Measurements from ENCODE around the gene SPOUT1. TPM values are rescaled to one million over a fixed set of nuclear protein-coding genes. Genes with fewer than 3 reads are reported as not detected.

Gene SPOUT1
- polyA plus RNA-seq, 2 of the 4 experiments (the other 2 are of a cell fraction) = 24.3 to 28.5 TPM

DNA sequence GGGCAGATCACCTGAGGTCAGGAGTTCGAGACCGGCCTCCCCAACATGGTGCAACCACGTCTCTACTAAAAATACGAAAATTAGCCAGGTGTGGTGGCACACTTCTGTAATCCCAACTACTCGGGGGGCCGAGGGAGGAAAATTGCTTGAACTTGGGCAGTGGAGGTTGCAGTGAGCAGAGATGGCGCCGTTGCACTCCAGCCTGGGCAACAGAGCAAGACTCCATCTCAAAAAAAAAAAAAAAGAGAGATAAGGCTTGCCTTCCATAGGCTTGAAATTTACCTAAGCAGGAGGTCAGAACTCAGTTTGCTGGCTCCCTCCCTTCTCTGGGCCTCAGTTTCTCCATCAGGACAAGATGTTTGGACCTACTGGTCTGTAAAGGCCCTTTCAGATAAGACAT is 1.3 kb downstream of the SPOUT1 start:
- H3K4me3 ChIP-seq = peak overlapping the region; percentile 84; the same call in 2 of the 3 replicates
- 97% methylated on average over 8 of the region's 8 CpGs for WGBS (ENCODE audit: missing lambda C conversion rate)
- FAIRE-seq = no peak
- peak overlapping the region in 1 of 2 experiments; percentile 94; a peak in 1 of 6 replicates for H3K27ac ChIP-seq
- H3K9me3 ChIP-seq = no peaks in the 10 kb centered on the region
- peaks cover 5% of the 10 kb centered on the region; the same call in 1 of the 3 replicates for H3K4me1 ChIP-seq
- H3K4me2 ChIP-seq = peak overlapping the region; percentile 80
- no peak for ATAC-seq
- DNase-seq (ENCODE audit: low read depth in 1 of 2, low spot score in 1 of 2) = no peak
- TF ChIP-seq, protein P1, sequence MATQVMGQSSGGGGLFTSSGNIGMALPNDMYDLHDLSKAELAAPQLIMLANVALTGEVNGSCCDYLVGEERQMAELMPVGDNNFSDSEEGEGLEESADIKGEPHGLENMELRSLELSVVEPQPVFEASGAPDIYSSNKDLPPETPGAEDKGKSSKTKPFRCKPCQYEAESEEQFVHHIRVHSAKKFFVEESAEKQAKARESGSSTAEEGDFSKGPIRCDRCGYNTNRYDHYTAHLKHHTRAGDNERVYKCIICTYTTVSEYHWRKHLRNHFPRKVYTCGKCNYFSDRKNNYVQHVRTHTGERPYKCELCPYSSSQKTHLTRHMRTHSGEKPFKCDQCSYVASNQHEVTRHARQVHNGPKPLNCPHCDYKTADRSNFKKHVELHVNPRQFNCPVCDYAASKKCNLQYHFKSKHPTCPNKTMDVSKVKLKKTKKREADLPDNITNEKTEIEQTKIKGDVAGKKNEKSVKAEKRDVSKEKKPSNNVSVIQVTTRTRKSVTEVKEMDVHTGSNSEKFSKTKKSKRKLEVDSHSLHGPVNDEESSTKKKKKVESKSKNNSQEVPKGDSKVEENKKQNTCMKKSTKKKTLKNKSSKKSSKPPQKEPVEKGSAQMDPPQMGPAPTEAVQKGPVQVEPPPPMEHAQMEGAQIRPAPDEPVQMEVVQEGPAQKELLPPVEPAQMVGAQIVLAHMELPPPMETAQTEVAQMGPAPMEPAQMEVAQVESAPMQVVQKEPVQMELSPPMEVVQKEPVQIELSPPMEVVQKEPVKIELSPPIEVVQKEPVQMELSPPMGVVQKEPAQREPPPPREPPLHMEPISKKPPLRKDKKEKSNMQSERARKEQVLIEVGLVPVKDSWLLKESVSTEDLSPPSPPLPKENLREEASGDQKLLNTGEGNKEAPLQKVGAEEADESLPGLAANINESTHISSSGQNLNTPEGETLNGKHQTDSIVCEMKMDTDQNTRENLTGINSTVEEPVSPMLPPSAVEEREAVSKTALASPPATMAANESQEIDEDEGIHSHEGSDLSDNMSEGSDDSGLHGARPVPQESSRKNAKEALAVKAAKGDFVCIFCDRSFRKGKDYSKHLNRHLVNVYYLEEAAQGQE (IDR thresholded peaks at IDR 0.05) = no peak
- TF ChIP-seq, protein P2, sequence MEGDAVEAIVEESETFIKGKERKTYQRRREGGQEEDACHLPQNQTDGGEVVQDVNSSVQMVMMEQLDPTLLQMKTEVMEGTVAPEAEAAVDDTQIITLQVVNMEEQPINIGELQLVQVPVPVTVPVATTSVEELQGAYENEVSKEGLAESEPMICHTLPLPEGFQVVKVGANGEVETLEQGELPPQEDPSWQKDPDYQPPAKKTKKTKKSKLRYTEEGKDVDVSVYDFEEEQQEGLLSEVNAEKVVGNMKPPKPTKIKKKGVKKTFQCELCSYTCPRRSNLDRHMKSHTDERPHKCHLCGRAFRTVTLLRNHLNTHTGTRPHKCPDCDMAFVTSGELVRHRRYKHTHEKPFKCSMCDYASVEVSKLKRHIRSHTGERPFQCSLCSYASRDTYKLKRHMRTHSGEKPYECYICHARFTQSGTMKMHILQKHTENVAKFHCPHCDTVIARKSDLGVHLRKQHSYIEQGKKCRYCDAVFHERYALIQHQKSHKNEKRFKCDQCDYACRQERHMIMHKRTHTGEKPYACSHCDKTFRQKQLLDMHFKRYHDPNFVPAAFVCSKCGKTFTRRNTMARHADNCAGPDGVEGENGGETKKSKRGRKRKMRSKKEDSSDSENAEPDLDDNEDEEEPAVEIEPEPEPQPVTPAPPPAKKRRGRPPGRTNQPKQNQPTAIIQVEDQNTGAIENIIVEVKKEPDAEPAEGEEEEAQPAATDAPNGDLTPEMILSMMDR (IDR thresholded peaks at IDR 0.05) = peak; percentile 12; the same call in 1 of the 3 replicates
- no peak for TF ChIP-seq NPAS2 (CRISPR knock-in tag; IDR thresholded peaks at IDR 0.05; ENCODE audit: borderline replicate concordance)
- POLR2A ChIA-PET = no interaction called here
- CTCF ChIA-PET = interaction anchor here (1.0 to 1.7 kb wide), 4 partner anchors 10 to 99 kb away, joined by 3 to 13 read pairs (median 4); partner anchors contain the start of genes ENDOG, KYAT1 and LRRC8A

DNA sequence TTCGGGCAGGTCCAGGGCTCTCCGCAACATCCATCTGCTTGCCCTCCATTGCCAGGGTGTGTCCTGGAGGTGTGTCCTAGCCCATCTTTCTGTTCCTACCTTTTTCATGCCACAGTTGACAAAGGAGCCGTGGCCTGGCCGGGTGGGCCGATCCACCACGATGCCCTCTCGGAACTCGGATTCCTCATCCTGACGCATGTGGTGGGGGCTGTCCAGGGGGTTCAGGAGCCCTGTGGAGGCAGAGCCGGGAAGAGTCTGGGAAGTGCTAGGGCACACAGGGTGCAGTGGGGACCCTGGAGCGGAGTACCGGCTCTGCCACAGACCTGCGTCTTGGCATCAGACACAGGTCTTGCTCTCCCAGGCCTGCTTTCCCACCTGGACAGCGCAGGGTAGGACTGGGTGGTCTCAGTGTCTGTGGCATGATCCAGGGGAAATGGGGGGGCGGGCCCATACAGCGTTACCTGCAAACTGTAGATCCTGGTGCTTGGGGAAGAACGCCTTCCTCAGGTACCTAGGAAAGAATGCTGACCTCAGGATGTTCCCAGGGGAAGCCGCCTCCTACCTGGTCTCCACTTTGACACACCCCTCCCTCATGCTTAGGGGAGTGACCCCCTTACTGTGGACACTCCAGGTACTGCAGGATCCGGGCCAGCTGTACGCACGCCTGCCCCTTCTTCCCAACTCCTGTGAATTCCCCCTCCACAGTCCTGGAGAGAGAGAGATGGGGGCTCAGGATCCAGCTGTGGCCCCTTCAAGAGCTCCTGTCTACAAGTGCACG is 3.5 kb downstream of the SPOUT1 start:
- no peak overlapping the region for H3K4me3 ChIP-seq
- TF ChIP-seq MAFK (IDR thresholded peaks at IDR 0.05; ENCODE audit: partially characterized antibody) (peak; percentile 68), POLR2AphosphoS2 (conservative IDR thresholded peaks at IDR 0.05; ENCODE audit: low read length) (no peak)
- peaks cover 5% of the 10 kb centered on the region; the same call in 1 of the 3 replicates for H3K4me1 ChIP-seq
- peak; percentile 35 to 50; a peak in 4 of 6 replicates for ATAC-seq
- H3K9me3 ChIP-seq = no peaks in the 10 kb centered on the region
- no peak overlapping the region for H3K4me2 ChIP-seq
- POLR2A ChIA-PET = interaction anchor here (1.4 kb wide), 1 partner anchor 8 kb away, joined by 3 read pairs; the partner anchor contains the start of gene ENDOG
- FAIRE-seq = no peak
- no peak overlapping the region for H3K27ac ChIP-seq
- CTCF ChIA-PET = interaction anchor here (1.3 kb wide), 1 partner anchor 12 kb away, joined by 6 read pairs; no protein-coding TSS in a partner anchor
- whole genome bisulfite sequencing (ENCODE audit: missing lambda C conversion rate) = 93% methylated on average over 21 of the region's 22 CpGs
- peak; percentile 46 to 63 for DNase-seq (ENCODE audit: low read depth in 1 of 2, low spot score in 1 of 2)

DNA sequence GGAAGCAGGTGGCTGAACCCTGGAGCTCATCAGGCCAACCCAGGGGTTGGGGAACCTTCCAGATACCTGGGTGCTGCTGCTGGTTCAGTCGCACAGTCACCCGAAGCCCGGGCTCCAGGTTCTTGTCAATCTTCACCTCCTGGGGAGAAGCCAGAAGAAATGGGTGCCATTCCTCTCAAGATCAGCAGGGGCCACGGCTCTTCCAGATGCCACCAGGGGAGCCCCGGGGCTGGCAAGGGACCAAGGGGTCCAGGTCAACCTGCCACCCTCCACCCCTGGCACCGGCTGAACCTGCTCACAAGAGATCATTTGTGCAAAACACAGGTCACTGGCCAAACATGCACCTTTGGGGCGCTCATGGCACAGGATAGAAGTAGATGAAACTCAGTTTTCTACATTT is 4.7 kb downstream of the SPOUT1 start:
- DNase-seq (ENCODE audit: low read depth in 1 of 2, low spot score in 1 of 2) (no peak), FAIRE-seq (no peak), ATAC-seq (no peak)
- Histone ChIP-seq H3K4me3 (no peak overlapping the region), H3K27ac (no peak overlapping the region), H3K4me2 (no peak overlapping the region), H3K4me1 (peaks cover 5% of the 10 kb centered on the region; the same call in 2 of the 3 replicates), H3K9me3 (no peaks in the 10 kb centered on the region)
- POLR2A ChIA-PET = no interaction called here
- CTCF ChIA-PET = interaction anchor here (0.6 to 1.2 kb wide), 4 partner anchors 21 to 357 kb away, joined by 3 to 7 read pairs (median 4); no protein-coding TSS in a partner anchor
- TF ChIP-seq EP300 (IDR thresholded peaks at IDR 0.05) (no peak), TFCP2L1 (CRISPR knock-in tag; IDR thresholded peaks at IDR 0.05) (no peak), ZNF302 (CRISPR knock-in tag; IDR thresholded peaks at IDR 0.05) (no peak), HDAC2 (IDR thresholded peaks at IDR 0.05) (no peak), ZSCAN20 (CRISPR knock-in tag; IDR thresholded peaks at IDR 0.05) (no peak), MAFK (IDR thresholded peaks at IDR 0.05; ENCODE audit: partially characterized antibody) (no peak), HOXA7 (CRISPR knock-in tag; IDR thresholded peaks at IDR 0.05) (no peak), EHMT2 (IDR thresholded peaks at IDR 0.05; ENCODE audit: low read depth) (no peak), MAZ (IDR thresholded peaks at IDR 0.05; ENCODE audit: borderline replicate concordance, low read depth, low read length) (no peak), NPAS2 (CRISPR knock-in tag; IDR thresholded peaks at IDR 0.05; ENCODE audit: borderline replicate concordance) (no peak), CHD2 (IDR thresholded peaks at IDR 0.05; ENCODE audit: low read length, partially characterized antibody) (no peak), NFE2L2 (conservative IDR thresholded peaks at IDR 0.05; ENCODE audit: low read length) (no peak), HOXB5 (CRISPR knock-in tag; IDR thresholded peaks at IDR 0.05) (no peak)
- TF ChIP-seq, protein P2 (IDR thresholded peaks at IDR 0.05) = no peak
- TF ChIP-seq, protein P1 (IDR thresholded peaks at IDR 0.05) = no peak
- 76% methylated on average over 5 of the region's 7 CpGs for WGBS (ENCODE audit: missing lambda C conversion rate)
